Activated naive CD4-positive, alpha-beta T cell treated with anti-CD3 and anti-CD28 coated beads, Interleukin-2, amount 50 U/mL, for 16 hours (primary cell): ENCODE data around the gene VRK1.

Experiments
- DNase-seq: peaks from one replicate; pipeline ENCODE4 v3.0.0-alpha.2; 2020

Gene VRK1

GRCh38 chr14:96792003-96792402 lies 5.2 kb upstream of the VRK1 start:
- no peak for DNase-seq

DNA sequence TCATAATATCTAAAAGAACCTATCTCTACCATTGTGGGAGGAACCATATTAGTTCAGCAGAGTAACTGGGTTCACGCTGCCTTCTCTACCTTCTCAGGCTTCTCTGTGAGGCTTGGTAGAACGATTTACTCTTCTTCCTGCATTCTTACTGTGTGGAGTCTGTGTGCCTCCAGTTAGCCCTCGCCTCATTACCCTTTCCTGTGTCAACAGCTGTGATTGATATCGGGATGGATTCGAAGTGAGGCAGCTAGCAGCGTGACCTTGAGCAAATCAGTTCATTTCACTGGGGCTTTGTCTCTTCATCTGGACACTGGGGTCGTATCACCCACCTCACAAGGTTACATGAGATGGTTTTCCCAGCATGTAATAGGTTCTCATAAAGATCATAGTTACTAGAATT lies 4.6 kb upstream of the VRK1 start:
- no peak for DNase-seq

- DNase-seq, result no peak
These were observed 3.6 kb upstream of the VRK1 start for GRCh38 chr14:96793547-96793946.

DNA sequence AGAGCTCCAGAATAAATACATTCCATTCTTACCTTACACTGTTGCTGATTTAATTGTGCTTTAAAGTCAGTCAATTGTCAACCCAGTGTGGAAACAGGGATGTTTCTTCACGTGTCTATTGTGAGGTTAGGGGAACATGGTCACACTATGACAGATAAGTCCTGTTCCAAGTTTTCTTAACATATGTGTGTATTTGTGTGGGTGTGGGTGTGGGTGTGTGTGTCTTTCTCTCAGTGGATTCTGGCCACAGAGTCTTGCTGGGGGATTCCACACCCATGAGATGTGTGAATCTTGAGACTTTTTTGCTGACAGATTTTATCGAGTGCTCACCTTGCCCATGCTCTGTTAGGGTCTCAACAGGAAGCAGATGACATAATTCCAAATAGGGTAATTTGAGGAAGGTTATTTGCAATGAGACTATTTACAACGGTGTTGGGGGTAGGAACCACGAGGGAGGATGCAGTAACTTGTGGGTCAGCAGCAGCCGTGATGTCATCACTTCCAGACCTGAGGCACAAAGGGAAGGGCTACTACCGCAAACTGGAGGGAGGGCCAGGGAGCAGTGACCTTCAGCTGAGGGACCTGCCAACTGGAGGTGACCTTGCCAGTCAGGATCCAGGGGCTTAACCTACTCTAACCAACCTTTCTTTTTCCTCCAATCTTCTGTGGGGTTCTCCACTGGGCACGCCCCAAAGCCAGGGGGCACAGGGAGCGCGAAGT lies 1.9 kb upstream of the VRK1 start:
- DNase-seq, result no peak

DNA sequence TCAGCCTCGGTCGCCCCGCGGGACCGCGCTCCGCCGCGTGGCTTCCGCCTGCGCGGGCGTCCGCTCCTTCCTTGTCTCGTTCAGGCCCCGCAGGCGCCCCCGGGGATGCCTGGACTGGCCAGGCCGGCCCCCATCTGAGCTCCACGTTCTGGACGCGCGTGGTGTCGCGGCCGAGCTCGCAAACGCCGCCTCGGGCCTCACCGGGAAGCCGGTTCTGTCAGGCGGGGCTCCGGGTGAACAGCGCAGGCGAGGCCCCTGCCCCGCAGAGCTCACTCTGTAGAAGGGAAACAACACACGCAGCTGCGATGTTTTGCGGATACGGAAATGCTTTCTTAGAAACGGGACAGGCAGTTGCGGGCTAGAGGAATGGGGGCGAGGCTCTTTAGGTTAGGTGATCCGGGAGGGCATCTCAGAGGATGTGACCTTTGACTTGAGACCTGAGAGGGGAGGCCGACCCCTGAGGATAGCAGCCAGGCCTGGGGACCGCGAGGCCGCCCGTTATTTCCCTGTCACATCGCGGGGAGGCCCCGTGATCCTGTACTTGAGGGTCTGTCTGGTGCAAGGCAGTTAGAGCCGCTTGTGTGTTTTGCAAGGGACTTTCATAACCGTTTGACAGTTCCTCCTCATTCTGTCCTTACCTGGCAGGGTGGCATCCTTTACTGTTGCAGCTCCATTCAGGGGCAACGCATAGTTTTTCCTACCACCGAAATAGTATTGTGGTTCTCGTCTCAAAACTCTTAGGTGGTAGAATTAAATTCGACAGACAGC lies 584 bp downstream of the VRK1 start:
- peak; percentile 42 for DNase-seq

- DNase-seq, result no peak
These were observed 1.8 kb downstream of the VRK1 start for GRCh38 chr14:96798956-96799355.

DNA sequence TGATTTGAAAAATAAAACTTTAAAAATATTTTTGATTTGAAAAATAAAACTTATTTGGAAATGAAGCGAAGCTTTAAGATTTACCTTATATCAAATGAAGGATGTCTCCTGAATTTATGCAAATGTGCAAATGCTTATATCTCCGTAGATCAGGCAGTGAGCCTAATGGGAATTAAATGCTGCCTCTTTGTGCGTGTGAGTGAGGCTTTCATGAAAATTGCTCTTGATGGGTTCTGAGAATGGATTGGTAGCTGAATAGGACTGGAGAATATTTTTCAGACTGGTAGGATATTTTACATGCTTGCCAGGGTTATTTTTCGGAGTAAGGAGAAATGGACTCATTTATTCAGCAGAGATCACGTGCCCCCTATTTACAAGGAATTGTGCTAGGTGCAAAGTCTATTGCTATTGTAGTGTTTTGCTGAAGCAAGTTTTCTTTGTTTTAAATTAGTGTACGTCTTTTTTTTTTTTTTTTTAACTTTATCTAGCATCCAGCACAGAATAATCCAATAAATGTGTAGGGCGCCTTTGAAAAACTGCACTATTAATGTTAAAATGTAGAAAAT lies 2.4 kb downstream of the VRK1 start:
- DNase-seq, result no peak

DNA sequence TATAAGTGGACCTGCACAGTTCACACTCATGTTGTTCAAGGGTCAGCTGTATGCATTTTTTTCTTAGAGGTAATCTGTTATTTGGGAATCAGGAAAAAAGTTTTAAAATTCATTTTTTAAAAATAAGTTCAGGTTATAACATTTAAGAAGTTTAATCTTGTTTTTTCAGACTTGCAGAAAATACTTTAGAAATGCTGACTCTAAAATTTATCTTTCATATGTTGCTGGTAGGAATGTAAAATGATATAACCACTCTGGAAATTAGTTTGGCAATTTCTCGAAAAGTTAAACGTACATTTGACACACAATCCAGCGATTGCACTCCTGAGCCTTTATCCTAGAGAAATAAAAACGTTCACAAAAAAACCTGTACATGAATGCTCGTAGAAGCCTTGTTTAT lies 4.7 kb downstream of the VRK1 start:
- DNase-seq, result no peak

DNA sequence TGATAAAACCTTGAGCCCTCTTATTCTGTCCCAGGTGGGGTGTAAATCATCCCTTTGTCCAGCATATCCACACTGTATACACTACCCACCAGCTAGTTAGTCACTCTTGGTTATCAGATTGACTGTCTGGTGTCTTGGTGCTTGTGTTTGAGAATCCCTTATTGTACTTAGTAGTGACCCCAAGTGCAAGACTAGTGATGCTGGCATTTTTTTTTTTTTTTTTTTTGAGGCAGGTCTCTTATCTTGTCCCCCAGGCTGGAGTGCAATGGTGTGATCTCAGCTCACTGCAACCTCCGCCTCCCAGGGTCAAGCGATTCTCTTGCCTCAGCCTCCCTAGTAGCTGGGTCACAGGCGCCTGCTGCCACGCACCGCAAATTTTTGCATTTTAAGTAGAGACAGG lies 5.8 kb downstream of the VRK1 start:
- DNase-seq, result no peak

- no peak for DNase-seq
These were observed 6.8 kb downstream of the VRK1 start for GRCh38 chr14:96803958-96804357.

- DNase-seq, result no peak
These were observed 7.7 kb downstream of the VRK1 start for GRCh38 chr14:96804895-96805294.

GRCh38 chr14:96805956-96806355 lies 8.8 kb downstream of the VRK1 start:
- no peak for DNase-seq

GRCh38 chr14:96806836-96807235 lies 9.7 kb downstream of the VRK1 start:
- DNase-seq, result no peak

GRCh38 chr14:96808619-96809406 lies 11.6 kb downstream of the VRK1 start:
- DNase-seq, result no peak

- no peak for DNase-seq
These were observed 14.1 kb downstream of the VRK1 start for GRCh38 chr14:96811265-96811664.

DNA sequence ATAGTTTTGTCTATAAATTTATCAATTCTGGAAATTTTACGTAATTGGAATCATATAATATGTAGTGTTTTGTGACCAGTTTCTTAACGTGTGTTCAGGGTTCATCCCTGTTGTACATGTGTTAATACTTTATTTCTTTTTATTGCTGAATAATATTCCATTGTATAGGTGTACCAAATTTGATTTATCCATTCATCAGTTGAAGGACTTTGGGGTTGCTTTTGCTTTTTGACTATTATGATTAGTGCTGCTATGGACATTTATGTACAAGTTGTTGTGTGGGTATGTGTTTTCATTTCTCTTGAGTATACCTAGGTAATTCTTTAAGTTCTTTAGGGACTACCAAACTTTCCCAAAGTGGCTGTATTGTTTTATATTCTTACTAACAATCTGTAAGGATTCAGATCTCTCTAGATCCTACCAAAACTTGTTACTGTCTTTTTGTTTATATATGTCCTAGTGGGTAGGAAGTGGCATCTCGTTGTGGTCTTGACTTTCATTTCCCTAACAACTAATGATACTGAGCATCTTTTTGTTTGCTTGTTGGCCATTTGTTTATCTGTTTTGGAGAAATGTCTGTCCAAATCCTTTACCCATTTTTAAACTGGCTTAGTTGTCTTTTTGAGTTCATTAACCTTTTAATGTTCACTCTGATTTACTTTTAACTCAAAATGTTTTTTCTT lies 14.9 kb downstream of the VRK1 start:
- DNase-seq, result no peak

- DNase-seq, result no peak
These were observed 19.1 kb downstream of the VRK1 start for GRCh38 chr14:96816281-96816680.

DNA sequence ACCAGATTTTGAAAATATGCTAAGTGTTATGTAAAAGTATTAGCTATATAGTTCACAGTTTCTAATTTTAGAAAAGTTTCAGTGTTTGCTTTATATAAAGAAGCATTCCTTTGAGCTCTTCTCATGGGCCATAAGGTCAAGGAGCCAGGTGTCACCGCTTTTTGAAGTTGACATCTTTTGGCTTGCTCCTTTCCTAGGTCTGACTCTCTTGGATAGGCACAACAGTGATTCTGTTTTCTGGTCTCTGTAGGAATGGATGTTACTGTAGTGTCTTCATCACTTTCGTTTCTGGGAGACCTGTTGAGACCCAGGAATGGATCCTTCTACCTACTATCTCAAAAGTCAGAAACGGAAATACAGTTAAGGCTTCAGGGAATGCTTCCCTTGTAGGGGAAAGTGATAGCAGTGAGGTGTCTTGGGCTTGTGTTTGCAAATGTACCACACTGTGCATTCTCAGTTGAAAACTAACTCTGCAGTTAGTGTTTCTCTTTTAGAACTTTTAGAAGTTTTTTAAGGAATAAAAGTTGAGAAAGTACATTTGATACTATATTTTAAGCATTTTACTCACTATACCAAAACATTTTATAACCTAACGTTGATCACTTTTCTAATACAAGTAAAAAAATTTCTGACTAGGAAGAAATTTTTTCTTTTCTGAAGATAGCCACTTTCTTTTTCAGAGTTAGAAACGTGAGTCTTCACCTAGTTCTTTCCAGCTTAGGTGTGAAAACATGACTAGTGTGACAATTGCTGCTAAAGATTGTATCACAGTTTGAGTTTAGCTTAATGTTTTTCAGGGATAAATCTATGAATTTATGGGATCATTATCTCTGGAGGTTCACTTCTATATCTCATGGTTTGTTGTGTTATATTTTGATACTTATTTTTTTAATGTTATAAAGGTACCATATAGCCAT lies 20.8 kb downstream of the VRK1 start:
- no peak for DNase-seq

DNA sequence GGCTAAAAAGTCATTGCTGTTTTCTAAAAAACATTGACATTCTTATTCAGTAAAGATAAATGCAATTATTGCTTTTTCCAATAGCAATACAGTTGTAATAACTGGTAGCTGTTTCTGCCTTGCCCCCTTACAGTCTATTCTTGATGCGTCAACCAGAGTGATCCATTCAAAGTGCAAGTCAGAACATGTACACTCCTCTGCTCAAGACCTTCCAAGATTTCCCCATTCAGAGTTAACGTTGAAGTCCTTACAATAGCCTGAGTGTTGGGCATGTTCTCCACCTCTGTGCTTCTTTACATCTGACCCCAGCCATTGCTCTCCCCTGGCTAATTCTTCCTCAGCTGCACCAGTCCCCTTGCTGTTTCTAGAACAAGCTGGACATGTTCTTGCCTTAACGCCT lies 24.3 kb downstream of the VRK1 start:
- DNase-seq, result no peak

DNA sequence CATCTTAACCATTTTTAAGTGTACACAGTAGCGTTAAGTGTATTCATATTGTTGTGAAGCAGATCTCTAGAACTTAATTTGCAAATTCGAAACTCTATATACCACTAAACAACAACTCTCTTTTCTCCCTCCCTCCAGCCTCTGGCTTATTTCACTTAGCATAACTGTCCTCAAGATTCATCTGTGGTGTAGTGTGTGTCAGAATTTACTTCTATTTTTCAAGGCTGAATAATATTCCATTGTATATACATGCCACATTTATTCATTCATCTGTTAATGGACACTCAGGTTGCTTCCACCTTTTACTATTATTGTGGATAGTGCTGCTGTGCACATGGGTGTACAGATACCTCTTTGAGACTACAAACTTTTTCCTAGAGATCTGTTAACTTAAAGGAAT lies 26.5 kb downstream of the VRK1 start:
- no peak for DNase-seq

DNA sequence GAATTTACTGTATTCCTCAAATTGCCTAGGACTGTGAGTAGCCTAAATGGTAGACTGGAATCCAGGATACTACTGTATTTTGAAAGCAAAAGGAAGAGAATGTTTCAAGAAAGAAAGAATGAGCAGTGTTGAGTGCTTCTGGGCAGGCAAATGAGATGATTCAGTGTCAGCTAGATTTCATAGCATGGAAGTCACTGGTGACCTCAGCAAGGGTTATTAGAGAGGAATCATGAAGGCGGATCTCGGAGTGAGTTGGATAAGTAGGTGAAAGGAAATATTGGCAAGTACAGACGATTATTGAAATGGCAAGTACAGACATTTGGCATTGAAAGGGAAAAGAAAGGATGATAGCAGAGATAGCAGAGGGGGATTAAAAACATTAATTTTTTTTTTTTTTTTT lies 27.1 kb downstream of the VRK1 start:
- no peak for DNase-seq

GRCh38 chr14:96826818-96827217 lies 29.6 kb downstream of the VRK1 start:
- DNase-seq, result no peak
